Karpas-422 (cell line): Measurements from ENCODE around the gene HEXB. TPM values are rescaled to one million over a fixed set of nuclear protein-coding genes. Genes with fewer than 3 reads are reported as not detected.

ENCODE experiments used
- DNase-seq: peaks from one replicate; pipeline ENCODE4 v3.0.0-alpha.2; 2015
- H2AFZ ChIP-seq: fragments of 200-600 bp; sonication (generic); 2 replicates; pipeline ENCODE4 v1.6.1; 2014; ENCODE audit warnings: antibody characterized with exemption, low read length, mixed read lengths
- H3K27ac ChIP-seq: fragments of 200-600 bp; sonication (generic); 2 replicates; pipeline ENCODE4 v1.5.1; 2014; ENCODE audit warnings: mild to moderate bottlenecking, low read length, moderate library complexity
- H3K27me3 ChIP-seq: fragments of 200-600 bp; sonication (generic); 2 replicates; pipeline ENCODE4 v1.6.1; 2014; ENCODE audit warnings: low read length, mixed read lengths
- H3K36me3 ChIP-seq: fragments of 200-600 bp; sonication (generic); 2 replicates; pipeline ENCODE4 v1.6.1; 2014; ENCODE audit warnings: low read length, mixed read lengths; ENCODE audit not compliant: insufficient read depth
- H3K4me1 ChIP-seq: fragments of 200-600 bp; sonication (generic); 2 replicates; pipeline ENCODE4 v1.6.1; 2014; ENCODE audit warnings: mild to moderate bottlenecking, low read length, mixed read lengths
- H3K4me2 ChIP-seq: fragments of 200-600 bp; sonication (generic); 2 replicates; pipeline ENCODE4 v1.6.1; 2014; ENCODE audit warnings: low read length, low read depth, mild to moderate bottlenecking; ENCODE audit not compliant: poor library complexity, severe bottlenecking
- H3K4me3 ChIP-seq: fragments of 200-600 bp; sonication (generic); 2 replicates; pipeline ENCODE4 v1.5.1; 2014; ENCODE audit warnings: mild to moderate bottlenecking, antibody characterized with exemption, low read length, mixed read lengths
- H3K79me2 ChIP-seq: fragments of 200-600 bp; sonication (generic); 2 replicates; pipeline ENCODE4 v1.6.1; 2014; ENCODE audit warnings: mild to moderate bottlenecking, low read length, mixed read lengths
- H3K9ac ChIP-seq: fragments of 200-600 bp; sonication (generic); 2 replicates; pipeline ENCODE4 v1.6.0; 2014; ENCODE audit warnings: low read length
- H3K9me2 ChIP-seq: fragments of 200-600 bp; sonication (generic), shearing (Covaris generic); replicated peaks from 2 replicates; pipeline ENCODE4 v1.6.0; 2014; ENCODE audit warnings: mild to moderate bottlenecking, low read length, moderate library complexity; ENCODE audit not compliant: insufficient read depth
- H3K9me3 ChIP-seq: fragments of 300-700, 200-600 bp; sonication (generic); 2 replicates; pipeline ENCODE4 v1.6.1; 2014; ENCODE audit warnings: low read length, mixed read lengths
- H4K20me1 ChIP-seq: fragments of 200-600 bp; sonication (generic); 2 replicates; pipeline ENCODE4 v1.6.1; 2014; ENCODE audit warnings: mild to moderate bottlenecking, antibody characterized with exemption, low read length, low read depth; ENCODE audit not compliant: insufficient read depth
- total RNA-seq: library from RNA; depleted of rRNA; stranded (reverse); fragments of >200 nt; shearing (Covaris generic); gene quantifications from 2 replicates; pipeline ENCODE4 v1.2.3, GENCODE V29; 2014; ENCODE audit warnings: low replicate concordance

Gene HEXB
- total RNA-seq, 1 experiment from 2014 or later = 70.2 TPM

DNA sequence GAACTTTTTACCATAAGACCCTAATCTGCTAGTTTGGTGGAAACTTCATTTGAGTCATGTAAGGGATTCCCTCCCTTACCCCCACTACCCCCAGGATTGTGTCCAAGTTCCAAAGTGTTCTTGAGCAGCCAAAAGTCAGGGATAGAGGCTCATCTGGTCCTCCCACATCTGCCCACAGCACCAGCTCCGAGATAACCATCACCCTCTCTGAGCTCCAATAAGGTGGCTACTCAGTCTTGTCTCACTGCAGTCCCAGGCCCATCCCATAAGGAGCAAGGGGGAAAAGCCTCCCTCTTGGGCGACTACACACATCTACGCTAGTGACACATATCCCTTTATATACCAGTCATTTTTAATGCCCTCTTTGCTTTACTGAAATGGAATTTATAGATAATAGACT lies 32.5 kb upstream of the HEXB start:
- Histone ChIP-seq H3K9ac (no peak overlapping the region), H3K4me1 (peaks cover 3% of the 10 kb centered on the region; the same call in 1 of the 2 replicates), H3K27me3 (no peaks in the 10 kb centered on the region), H3K4me2 (no peak overlapping the region), H3K9me3 (no peaks in the 10 kb centered on the region), H4K20me1 (no peaks in the 10 kb centered on the region), H3K79me2 (no peaks in the 10 kb centered on the region), H3K36me3 (no peaks in the 10 kb centered on the region), H3K4me3 (no peak overlapping the region), H2AFZ (no peak overlapping the region), H3K9me2 (no peaks in the 10 kb centered on the region), H3K27ac (no peak overlapping the region)
- DNase-seq = no peak

DNA sequence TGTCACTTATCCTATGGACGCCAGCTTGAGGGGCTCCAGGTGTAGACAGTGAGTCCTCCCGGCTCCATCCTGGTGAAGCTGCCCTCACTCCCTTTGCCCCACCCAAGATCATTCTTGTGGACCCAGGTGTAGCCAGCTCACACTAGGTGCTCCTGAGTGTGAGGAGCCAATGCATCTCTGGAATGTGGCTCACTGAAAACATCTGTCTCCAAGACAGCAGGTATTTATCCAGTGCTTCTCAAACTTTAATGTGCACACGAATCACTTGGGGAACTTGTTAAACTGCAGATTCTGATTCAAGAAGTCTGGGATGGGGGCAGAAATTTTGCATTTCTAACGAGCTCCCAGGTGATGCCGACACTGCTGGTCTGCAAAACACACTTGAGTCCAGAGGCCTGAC lies 31.0 kb upstream of the HEXB start:
- H2AFZ ChIP-seq = no peak overlapping the region
- H3K36me3 ChIP-seq = no peaks in the 10 kb centered on the region
- no peak overlapping the region for H3K4me2 ChIP-seq
- H3K79me2 ChIP-seq = no peaks in the 10 kb centered on the region
- H3K27me3 ChIP-seq = no peaks in the 10 kb centered on the region
- no peaks in the 10 kb centered on the region for H3K9me3 ChIP-seq
- H3K9ac ChIP-seq = no peak overlapping the region
- no peak overlapping the region for H3K4me3 ChIP-seq
- H3K27ac ChIP-seq = no peak overlapping the region
- peaks cover 3% of the 10 kb centered on the region; the same call in 1 of the 2 replicates for H3K4me1 ChIP-seq
- no peak for DNase-seq
- no peaks in the 10 kb centered on the region for H3K9me2 ChIP-seq
- no peaks in the 10 kb centered on the region for H4K20me1 ChIP-seq

DNA sequence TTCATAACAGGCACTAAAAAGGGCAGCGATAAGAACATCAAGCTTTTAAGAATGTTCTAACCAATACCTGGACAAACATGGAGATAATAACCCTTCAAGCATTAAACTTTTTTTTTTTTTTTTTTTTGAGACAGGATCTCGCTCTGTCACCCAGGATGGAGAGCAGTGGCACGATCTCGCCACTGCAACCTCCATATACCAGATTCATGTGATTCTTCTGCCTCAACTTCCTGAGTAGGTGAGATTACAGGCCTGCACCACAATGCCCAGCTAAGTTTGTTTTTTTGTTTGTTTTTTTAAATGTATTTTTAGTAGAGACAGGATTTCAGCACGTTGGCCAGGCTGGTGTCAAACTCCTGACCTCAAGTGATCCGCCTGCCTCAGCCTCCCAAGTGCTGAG lies 29.8 kb upstream of the HEXB start:
- Histone ChIP-seq H4K20me1 (no peaks in the 10 kb centered on the region), H3K4me1 (no peaks in the 10 kb centered on the region), H3K9ac (no peak overlapping the region), H3K4me2 (no peak overlapping the region), H3K27ac (no peak overlapping the region), H2AFZ (no peak overlapping the region), H3K36me3 (no peaks in the 10 kb centered on the region), H3K4me3 (no peak overlapping the region), H3K9me3 (no peaks in the 10 kb centered on the region), H3K27me3 (no peaks in the 10 kb centered on the region), H3K79me2 (no peaks in the 10 kb centered on the region), H3K9me2 (no peaks in the 10 kb centered on the region)
- DNase-seq = no peak

DNA sequence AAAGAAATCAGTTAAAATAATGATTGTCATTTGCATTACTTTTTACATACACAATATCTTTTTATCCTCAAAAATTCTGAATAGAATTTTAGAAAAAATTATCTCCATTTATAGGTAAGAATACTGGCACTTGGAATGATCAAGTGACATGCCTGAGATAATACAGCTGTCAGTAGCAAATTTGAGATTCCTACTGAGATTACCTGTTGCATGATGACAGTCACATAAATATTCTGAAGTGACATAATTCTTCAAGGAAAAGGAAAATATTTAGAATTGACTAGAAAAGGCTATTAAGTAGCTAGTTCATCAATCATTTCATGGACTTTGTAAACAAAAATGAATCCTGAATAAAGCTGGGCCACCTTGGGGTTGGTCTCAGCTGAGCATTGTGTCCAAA lies 29.3 kb upstream of the HEXB start:
- Histone ChIP-seq H3K9me2 (no peaks in the 10 kb centered on the region), H3K4me3 (no peak overlapping the region), H3K4me1 (peaks cover 4% of the 10 kb centered on the region), H4K20me1 (no peaks in the 10 kb centered on the region), H2AFZ (no peak overlapping the region), H3K79me2 (no peaks in the 10 kb centered on the region), H3K9me3 (no peaks in the 10 kb centered on the region), H3K9ac (no peak overlapping the region), H3K4me2 (no peak overlapping the region), H3K27me3 (no peaks in the 10 kb centered on the region), H3K27ac (no peak overlapping the region), H3K36me3 (no peaks in the 10 kb centered on the region)
- no peak for DNase-seq

DNA sequence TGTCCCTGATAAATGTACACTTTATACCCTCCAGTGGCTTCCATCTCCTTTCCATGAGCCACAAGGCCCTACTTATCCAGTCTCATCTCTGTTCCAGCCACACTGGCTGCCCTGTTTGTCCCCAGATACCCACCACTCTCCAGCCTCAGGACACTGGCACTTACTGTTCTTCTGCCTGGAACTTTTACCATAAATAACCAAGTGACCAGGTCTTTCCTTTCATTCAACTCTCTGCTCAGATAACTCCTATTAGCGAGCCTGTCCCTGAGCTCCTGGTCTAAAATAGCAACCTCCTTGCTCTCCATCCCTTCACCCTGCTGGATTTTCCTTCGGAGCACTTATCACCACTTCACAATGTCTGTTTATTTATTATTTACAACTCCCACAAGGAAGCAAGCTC lies 27.9 kb upstream of the HEXB start:
- DNase-seq = no peak
- no peaks in the 10 kb centered on the region for H3K9me3 ChIP-seq
- H3K9ac ChIP-seq = no peak overlapping the region
- no peaks in the 10 kb centered on the region for H3K36me3 ChIP-seq
- H3K4me2 ChIP-seq = no peak overlapping the region
- H3K27ac ChIP-seq = no peak overlapping the region
- no peaks in the 10 kb centered on the region for H4K20me1 ChIP-seq
- no peak overlapping the region for H3K4me3 ChIP-seq
- no peaks in the 10 kb centered on the region for H3K79me2 ChIP-seq
- H2AFZ ChIP-seq = no peak overlapping the region
- H3K4me1 ChIP-seq = peaks cover 9% of the 10 kb centered on the region
- H3K27me3 ChIP-seq = no peaks in the 10 kb centered on the region
- no peaks in the 10 kb centered on the region for H3K9me2 ChIP-seq

DNA sequence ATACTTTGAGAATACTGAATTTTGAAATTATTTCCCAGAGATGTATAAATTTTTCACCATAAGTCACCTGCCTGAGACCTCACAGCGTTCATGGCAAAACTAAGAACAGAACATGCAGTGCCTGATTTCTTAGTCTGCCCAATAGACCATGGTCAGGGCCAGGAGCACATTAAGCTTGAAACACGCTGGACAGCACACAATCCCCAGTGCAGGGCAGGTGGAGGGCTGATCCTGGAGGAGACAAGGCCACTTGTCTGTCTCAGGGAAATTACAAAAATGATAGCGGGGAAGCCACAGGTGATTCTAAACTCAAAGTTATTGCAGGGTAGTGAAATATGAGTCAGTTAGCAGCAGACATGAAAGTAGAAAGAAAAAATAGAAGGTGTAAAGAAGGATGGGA lies 25.9 kb upstream of the HEXB start:
- H3K4me1 ChIP-seq = peaks cover 9% of the 10 kb centered on the region
- H3K9me3 ChIP-seq = no peaks in the 10 kb centered on the region
- no peaks in the 10 kb centered on the region for H3K79me2 ChIP-seq
- H2AFZ ChIP-seq = no peak overlapping the region
- no peaks in the 10 kb centered on the region for H3K36me3 ChIP-seq
- no peak for DNase-seq
- no peak overlapping the region for H3K27ac ChIP-seq
- H4K20me1 ChIP-seq = no peaks in the 10 kb centered on the region
- no peaks in the 10 kb centered on the region for H3K27me3 ChIP-seq
- no peaks in the 10 kb centered on the region for H3K9me2 ChIP-seq
- no peak overlapping the region for H3K9ac ChIP-seq
- no peak overlapping the region for H3K4me3 ChIP-seq
- H3K4me2 ChIP-seq = no peak overlapping the region

DNA sequence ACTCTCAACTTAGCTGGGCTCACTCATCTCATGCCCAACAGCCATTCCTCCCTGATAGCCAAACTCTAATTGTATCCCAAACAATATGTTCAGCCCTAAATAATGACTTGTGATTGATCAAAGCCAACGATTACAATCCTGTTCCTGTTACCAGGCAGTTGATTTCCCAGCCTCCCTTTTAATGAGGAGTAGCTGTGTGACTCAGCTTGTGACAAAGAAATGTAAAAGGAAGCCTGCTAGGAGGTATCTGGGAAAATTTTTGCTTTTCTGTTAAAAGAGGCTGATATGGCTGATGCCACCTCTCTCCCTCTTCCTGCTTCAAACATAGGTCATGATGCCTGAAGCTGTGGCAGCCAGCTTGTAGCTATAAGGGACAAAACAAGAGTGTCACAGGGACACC lies 24.9 kb upstream of the HEXB start:
- H2AFZ ChIP-seq = no peak overlapping the region
- H3K79me2 ChIP-seq = no peaks in the 10 kb centered on the region
- H3K27ac ChIP-seq = no peak overlapping the region
- no peak overlapping the region for H3K4me3 ChIP-seq
- H3K27me3 ChIP-seq = no peaks in the 10 kb centered on the region
- H3K4me2 ChIP-seq = no peak overlapping the region
- no peaks in the 10 kb centered on the region for H3K36me3 ChIP-seq
- H3K9me2 ChIP-seq = no peaks in the 10 kb centered on the region
- no peaks in the 10 kb centered on the region for H3K9me3 ChIP-seq
- H4K20me1 ChIP-seq = no peaks in the 10 kb centered on the region
- peaks cover 9% of the 10 kb centered on the region for H3K4me1 ChIP-seq
- DNase-seq = no peak
- H3K9ac ChIP-seq = no peak overlapping the region

DNA sequence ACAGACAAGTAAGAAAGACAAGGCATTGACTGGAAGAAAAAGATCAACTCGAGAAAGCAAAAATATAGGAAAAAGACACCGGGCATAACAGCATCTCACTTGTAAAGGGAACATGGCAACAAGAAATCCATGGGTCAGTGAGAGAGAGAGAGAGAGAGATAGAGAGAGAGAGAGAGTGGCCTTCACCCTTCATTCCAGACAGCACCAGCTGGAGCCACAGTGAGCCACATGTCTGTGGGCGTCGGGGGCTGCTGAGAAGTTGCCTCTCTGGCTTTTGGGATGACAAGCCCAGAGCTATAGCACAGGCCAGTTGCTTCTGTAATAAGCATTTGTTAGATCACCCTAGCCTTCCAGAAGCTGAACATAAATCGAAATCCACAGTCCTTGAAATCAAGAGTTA lies 24.2 kb upstream of the HEXB start:
- Histone ChIP-seq H3K9me2 (no peaks in the 10 kb centered on the region), H3K36me3 (no peaks in the 10 kb centered on the region), H3K4me3 (no peak overlapping the region), H2AFZ (no peak overlapping the region; the same call in 1 of the 2 replicates), H3K27me3 (no peaks in the 10 kb centered on the region), H3K27ac (no peak overlapping the region), H3K9ac (no peak overlapping the region), H3K79me2 (no peaks in the 10 kb centered on the region), H4K20me1 (no peaks in the 10 kb centered on the region), H3K9me3 (no peaks in the 10 kb centered on the region), H3K4me1 (peaks cover 9% of the 10 kb centered on the region), H3K4me2 (no peak overlapping the region)
- DNase-seq = no peak

DNA sequence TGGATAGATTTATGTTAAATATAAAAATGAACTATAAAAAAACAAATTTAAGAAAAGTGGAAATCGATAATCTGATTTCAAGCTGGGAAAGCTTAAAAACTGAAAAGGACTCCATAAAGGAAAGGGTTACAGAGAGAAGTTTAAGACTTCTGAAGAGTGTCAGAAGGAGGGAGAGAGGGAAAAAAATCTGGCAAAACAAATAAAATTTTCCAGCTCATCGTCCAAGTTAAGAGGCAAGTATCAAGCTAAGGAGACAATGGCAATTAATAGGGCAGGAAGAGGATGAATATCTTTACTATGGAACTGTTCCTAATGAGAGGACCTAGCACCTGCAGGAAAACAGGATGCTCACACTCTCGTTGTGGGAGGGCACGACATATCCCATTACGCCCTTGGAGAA lies 20.5 kb upstream of the HEXB start:
- no peaks in the 10 kb centered on the region for H3K36me3 ChIP-seq
- H3K9me3 ChIP-seq = no peaks in the 10 kb centered on the region
- H3K27me3 ChIP-seq = no peaks in the 10 kb centered on the region
- no peak overlapping the region for H3K27ac ChIP-seq
- H3K4me3 ChIP-seq = no peak overlapping the region
- no peaks in the 10 kb centered on the region for H4K20me1 ChIP-seq
- no peaks in the 10 kb centered on the region for H3K79me2 ChIP-seq
- no peak overlapping the region for H3K9ac ChIP-seq
- H3K4me1 ChIP-seq = peaks cover 9% of the 10 kb centered on the region
- no peak overlapping the region for H2AFZ ChIP-seq
- H3K4me2 ChIP-seq = no peak overlapping the region
- no peak for DNase-seq
- no peaks in the 10 kb centered on the region for H3K9me2 ChIP-seq
